Keratinocyte (primary cell): ENCODE measurements around the gene ADAMTSL3. TPM values are rescaled to one million over a fixed set of nuclear protein-coding genes. Genes with fewer than 3 reads are reported as not detected.

Source experiments
- DNase-seq: peaks from one replicate; pipeline ENCODE4 v3.0.0-alpha.2; 2011; ENCODE audit warnings: low read depth, missing footprints, low spot score
- FAIRE-seq: peaks from 2 replicates; lab custom pipeline; 2011; peaks lifted over from hg19 to GRCh38; lab: Jason Lieb, UNC
- H2AFZ ChIP-seq: 2 replicates; pipeline ENCODE4 v1.6.0; 2012; ENCODE audit warnings: low read length, control low read depth, inconsistent platforms; ENCODE audit not compliant: control insufficient read depth
- H3K27ac ChIP-seq: 2 replicates; pipeline ENCODE4 v1.5.1; 2011; ENCODE audit warnings: low read length; ENCODE audit not compliant: control insufficient read depth, insufficient read depth
- H3K27me3 ChIP-seq: 3 replicates; pipeline ENCODE4 v1.6.0; 2011; ENCODE audit warnings: low read length; ENCODE audit not compliant: control insufficient read depth, insufficient read depth; ENCODE audit errors: extremely low read depth
- H3K36me3 ChIP-seq, 2 experiments: 2 replicates in 1 of 2; 3 replicates in 1 of 2; pipeline ENCODE4 v1.5.1; 2011; ENCODE audit warnings: low read length in 2 of 2, mild to moderate bottlenecking in 1 of 2; ENCODE audit not compliant: control insufficient read depth in 2 of 2, insufficient read depth in 2 of 2; ENCODE audit errors: extremely low read depth in 1 of 2
- H3K4me1 ChIP-seq: 3 replicates; pipeline ENCODE4 v1.5.1; 2011; ENCODE audit warnings: low read length; ENCODE audit not compliant: control insufficient read depth, insufficient read depth; ENCODE audit errors: extremely low read depth
- H3K4me2 ChIP-seq: 3 replicates; pipeline ENCODE4 v1.6.0; 2011; ENCODE audit warnings: low read depth, low read length; ENCODE audit not compliant: control insufficient read depth, insufficient read depth; ENCODE audit errors: extremely low read depth
- H3K4me3 ChIP-seq, 3 experiments: fragments of 200-600 bp in 1 of 3; sonication (generic) in 1 of 3; 2 replicates in 2 of 3; 3 replicates in 1 of 3; pipeline ENCODE4 v1.5.1; 2011 to 2016; ENCODE audit warnings: low read length in 3 of 3, mild to moderate bottlenecking in 3 of 3, control low read depth in 2 of 3, inconsistent platforms in 1 of 3, low read depth in 1 of 3, mixed read lengths in 1 of 3, mixed run types in 1 of 3, moderate library complexity in 1 of 3; ENCODE audit not compliant: control insufficient read depth in 2 of 3, insufficient read depth in 2 of 3; ENCODE audit errors: extremely low read depth in 1 of 3
- H3K79me2 ChIP-seq: 2 replicates; pipeline ENCODE4 v1.6.0; 2012; ENCODE audit warnings: low read length; ENCODE audit not compliant: control insufficient read depth, insufficient read depth
- H3K9ac ChIP-seq: 3 replicates; pipeline ENCODE4 v1.6.0; 2011; ENCODE audit warnings: low read length; ENCODE audit not compliant: control insufficient read depth, insufficient read depth; ENCODE audit errors: extremely low read depth
- H3K9me1 ChIP-seq: 3 replicates; pipeline ENCODE4 v1.6.0; 2011; ENCODE audit warnings: low read length; ENCODE audit not compliant: control insufficient read depth, insufficient read depth; ENCODE audit errors: extremely low read depth
- H3K9me3 ChIP-seq: 2 replicates; pipeline ENCODE4 v1.5.1; 2012; ENCODE audit warnings: low read depth, low read length; ENCODE audit not compliant: control insufficient read depth
- H4K20me1 ChIP-seq: 3 replicates; pipeline ENCODE4 v1.6.0; 2011; ENCODE audit warnings: low read length; ENCODE audit not compliant: control insufficient read depth, insufficient read depth; ENCODE audit errors: extremely low read depth
- CTCF ChIP-seq, 3 experiments: IDR thresholded peaks in 1 of 3; conservative IDR thresholded peaks in 1 of 3; optimal IDR thresholded peaks in 1 of 3; 2 replicates in 2 of 3; 3 replicates in 1 of 3; pipeline versions ENCODE3 to v1.5.1; 2011; ENCODE audit warnings: low read length in 3 of 3, mild to moderate bottlenecking in 3 of 3, moderate library complexity in 2 of 3, control low read depth in 1 of 3, inconsistent platforms in 1 of 3; ENCODE audit not compliant: insufficient read depth in 2 of 3; ENCODE audit errors: extremely low read depth in 1 of 3
- EZH2 ChIP-seq: IDR thresholded peaks from one replicate; pipeline ENCODE4 v1.6.1; 2012; ENCODE audit warnings: inconsistent platforms, mild to moderate bottlenecking, low read length, moderate library complexity
- dilution Hi-C: fragments of 300-500 bp; cut with MboI; formaldehyde crosslinking; loops from one replicate; pipeline ENCODE4 v1.7.0; 2020; ENCODE audit warnings: low sequenced_read_pairs; ENCODE audit not compliant: extremely low pct_ligation_motif_present
- polyA minus RNA-seq, 3 experiments: library from RNA; depleted of rRNA, polyadenylated mRNA; stranded (reverse); fragments of >200 nt; gene quantifications; 1 replicate in 1 of 3; 2 replicates in 1 of 3; 3 replicates in 1 of 3; pipeline ENCODE4 v1.2.3, GENCODE V29; 2011
- polyA plus RNA-seq, 5 experiments: library from polyadenylated mRNA; depleted of rRNA in 3 of 5; stranded (reverse) in 3 of 5; stranded (forward) in 1 of 5; unstranded in 1 of 5; fragments of >200 nt; gene quantifications; 1 replicate in 1 of 5; 2 replicates in 3 of 5; 3 replicates in 1 of 5; pipeline versions ENCODE4 v1.2.1 to v1.2.3, GENCODE V29; 2011 to 2012; ENCODE audit warnings: missing spikeins in 2 of 5, low read depth in 1 of 5, low replicate concordance in 1 of 5

ADAMTSL3 gene
- polyA plus RNA-seq (0.01 TPM in 3 replicates), polyA minus RNA-seq (0.03 TPM in 1 of 3 replicates, not detected in the others)
- not detected for polyA plus RNA-seq (2011; ENCODE audit: low read depth)
- 0.01 TPM in 1 of 2 replicates, not detected in the other for polyA plus RNA-seq (2011; cell fraction: cytosol; rRNA removed)
- polyA plus RNA-seq (2011; cell fraction: nucleus; rRNA removed) = 0.05 and 0.11 TPM in 2 replicates
- polyA plus RNA-seq (2012; ENCODE audit: low replicate concordance) = not detected in 2 replicates
- not detected for polyA minus RNA-seq (2011; cell fraction: cytosol; rRNA and poly(A)+ RNA removed)
- 0.11 TPM in 1 of 2 replicates, not detected in the other for polyA minus RNA-seq (2011; cell fraction: nucleus; rRNA and poly(A)+ RNA removed)

- TF ChIP-seq EZH2 (no peak), CTCF (optimal IDR thresholded peaks at IDR 0.05 in 1 of 3, IDR thresholded peaks at IDR 0.05 in 1 of 3, conservative IDR thresholded peaks at IDR 0.05 in 1 of 3; ENCODE audit: extremely low read depth in 1 of 3, insufficient read depth in 2 of 3, low read length in 3 of 3) (no peak)
- Histone ChIP-seq H3K36me3 (no peaks in the 10 kb centered on the region), H3K4me3 (peak within 1 kb of the TSS in 1 of 3 experiments; percentile 29), H2AFZ (no peak within 1 kb of the TSS), H3K27ac (no peak within 1 kb of the TSS), H3K27me3 (peaks cover 36% of the 10 kb centered on the region), H4K20me1 (no peaks in the 10 kb centered on the region), H3K4me2 (peak within 1 kb of the TSS; percentile 17), H3K9ac (no peak within 1 kb of the TSS), H3K4me1 (no peaks in the 10 kb centered on the region), H3K79me2 (no peaks in the 10 kb centered on the region), H3K9me3 (no peaks in the 10 kb centered on the region), H3K9me1 (no peaks in the 10 kb centered on the region)
- FAIRE-seq = no peak
- dilution Hi-C loops = no loop called here
- DNase-seq = no peak
Measured at GRCh38 chr15:83653639-83654378, at the start of gene ADAMTSL3. Gene ADAMTSL3, plus strand, starts transcription at chr15:83654123. Its CDS starts 1,639 bp downstream, at chr15:83655762.

- H3K4me3 ChIP-seq = no peak overlapping the region
- H3K4me1 ChIP-seq = peaks cover 8% of the 10 kb centered on the region
- no peaks in the 10 kb centered on the region for H3K79me2 ChIP-seq
- no peaks in the 10 kb centered on the region for H3K9me1 ChIP-seq
- FAIRE-seq (no peak), DNase-seq (no peak)
- dilution Hi-C loops = no loop called here
- H3K27ac ChIP-seq = no peak overlapping the region
- H3K36me3 ChIP-seq = no peaks in the 10 kb centered on the region
- H3K9me3 ChIP-seq = no peaks in the 10 kb centered on the region
- H4K20me1 ChIP-seq = no peaks in the 10 kb centered on the region
- H3K4me2 ChIP-seq = no peak overlapping the region
- no peak overlapping the region for H2AFZ ChIP-seq
- TF ChIP-seq CTCF (optimal IDR thresholded peaks at IDR 0.05 in 1 of 3, IDR thresholded peaks at IDR 0.05 in 1 of 3, conservative IDR thresholded peaks at IDR 0.05 in 1 of 3; ENCODE audit: extremely low read depth in 1 of 3, insufficient read depth in 2 of 3, low read length in 3 of 3) (no peak), EZH2 (no peak)
- no peak overlapping the region for H3K9ac ChIP-seq
- no peaks in the 10 kb centered on the region for H3K27me3 ChIP-seq
Measured at GRCh38 chr15:83604549-83604948, 49.4 kb upstream of the ADAMTSL3 start.
